Endothelial cell of umbilical vein (primary cell): ENCODE measurements around the gene TMEFF1. TPM values are rescaled to one million over a fixed set of nuclear protein-coding genes. Genes with fewer than 3 reads are reported as not detected.

Experiments
- BruUV-seq: library from RNA; stranded (reverse); fragments of 400-500 nt; replicated peaks from 2 replicates; lab custom pipeline; 2021; lab: Mats Ljungman, UMichigan
- CTCF ChIA-PET: fragments of 300-600, 350-600 bp; sonication (Branson Sonifier 250); formaldehyde crosslinking; loops from one replicate; lab custom pipeline; 2021; ENCODE audit warnings: antibody characterized with exemption, inconsistent platforms; lab: Charles Lee
- POLR2A ChIA-PET: fragments of 300-600, 350-600 bp; sonication (Branson Sonifier 250); formaldehyde crosslinking; loops from one replicate; lab custom pipeline; 2021; ENCODE audit warnings: antibody characterized with exemption, inconsistent platforms; lab: Charles Lee
- DNase-seq: peaks from one replicate; pipeline ENCODE4 v3.0.0-alpha.2; 2011; ENCODE audit warnings: low read depth, low spot score
- FAIRE-seq: peaks from 2 replicates; lab custom pipeline; 2011; peaks lifted over from hg19 to GRCh38; lab: Jason Lieb, UNC
- H2AFZ ChIP-seq: 2 replicates; pipeline ENCODE4 v1.6.0; 2012; ENCODE audit warnings: low read depth, low read length, control low read depth, inconsistent platforms
- H3K27ac ChIP-seq: 2 replicates; pipeline ENCODE4 v1.5.1; 2011; ENCODE audit warnings: low read depth, mild to moderate bottlenecking, control low read depth, low read length, moderate library complexity; ENCODE audit not compliant: insufficient read depth
- H3K27me3 ChIP-seq, 2 experiments: 2 replicates each; pipeline versions ENCODE4 v1.6.0 to v1.6.1; 2011; ENCODE audit warnings: low read length in 2 of 2, mixed read lengths in 1 of 2; ENCODE audit not compliant: control insufficient read depth in 2 of 2, insufficient read depth in 2 of 2
- H3K36me3 ChIP-seq, 2 experiments: 2 replicates in 1 of 2; 3 replicates in 1 of 2; pipeline ENCODE4 v1.5.1; 2011; ENCODE audit warnings: low read length in 2 of 2, mild to moderate bottlenecking in 1 of 2, moderate library complexity in 1 of 2; ENCODE audit not compliant: control insufficient read depth in 2 of 2, insufficient read depth in 2 of 2; ENCODE audit errors: extremely low read depth in 1 of 2
- H3K4me1 ChIP-seq: 3 replicates; pipeline ENCODE4 v1.5.1; 2011; ENCODE audit warnings: mild to moderate bottlenecking, low read length; ENCODE audit not compliant: control insufficient read depth, insufficient read depth; ENCODE audit errors: extremely low read depth
- H3K4me2 ChIP-seq: 2 replicates; pipeline ENCODE4 v1.6.1; 2011; ENCODE audit warnings: low read length, control low read depth, mixed read lengths; ENCODE audit not compliant: insufficient read depth
- H3K4me3 ChIP-seq, 3 experiments: fragments of 200-600 bp in 1 of 3; sonication (generic), shearing (Covaris generic) in 1 of 3; replicated peaks in 1 of 3; 2 replicates each; pipeline ENCODE4 v1.5.1; 2011 to 2016; ENCODE audit warnings: control low read depth in 3 of 3, low read length in 3 of 3, mild to moderate bottlenecking in 2 of 3, inconsistent platforms in 1 of 3, low read depth in 1 of 3, moderate library complexity in 1 of 3; ENCODE audit not compliant: insufficient read depth in 1 of 3
- H3K79me2 ChIP-seq: 2 replicates; pipeline ENCODE4 v1.6.0; 2012; ENCODE audit warnings: low read length, inconsistent platforms; ENCODE audit not compliant: control insufficient read depth, insufficient read depth
- H3K9ac ChIP-seq: replicated peaks from 2 replicates; pipeline ENCODE3; 2011; ENCODE audit warnings: low read length, control low read depth; ENCODE audit not compliant: insufficient read depth; ENCODE audit errors: extremely low read depth
- H3K9me1 ChIP-seq: replicated peaks from 3 replicates; pipeline ENCODE4 v1.6.0; 2011; ENCODE audit warnings: mild to moderate bottlenecking, low read length; ENCODE audit not compliant: control insufficient read depth, insufficient read depth; ENCODE audit errors: extremely low read depth
- H3K9me3 ChIP-seq: replicated peaks from 2 replicates; pipeline ENCODE4 v1.5.1; 2012; ENCODE audit warnings: low read length, inconsistent platforms; ENCODE audit not compliant: control insufficient read depth, insufficient read depth
- H4K20me1 ChIP-seq: replicated peaks from 2 replicates; pipeline ENCODE3; 2011; ENCODE audit warnings: mild to moderate bottlenecking, low read length; ENCODE audit not compliant: control insufficient read depth, insufficient read depth; ENCODE audit errors: extremely low read depth
- CTCF ChIP-seq, 2 donors: IDR thresholded peaks; 1 replicate in 1 of 2; 2 replicates in 1 of 2; pipeline ENCODE4 v1.5.1; 2011; ENCODE audit warnings: low read length in 2 of 2, mild to moderate bottlenecking in 2 of 2, moderate library complexity in 2 of 2, control low read depth in 1 of 2, inconsistent platforms in 1 of 2, low read depth in 1 of 2; ENCODE audit not compliant: insufficient read depth in 1 of 2; ENCODE audit errors: extremely low read depth in 1 of 2
- EZH2 ChIP-seq: IDR thresholded peaks from 2 replicates; pipeline ENCODE4 v1.6.1; 2012; ENCODE audit warnings: borderline replicate concordance, low read depth, mild to moderate bottlenecking, moderate library complexity, low read length, inconsistent platforms; ENCODE audit not compliant: severe bottlenecking
- FOS ChIP-seq: IDR thresholded peaks from 2 replicates; pipeline ENCODE4 v1.6.1; 2011; ENCODE audit warnings: mild to moderate bottlenecking, low read length, moderate library complexity, borderline replicate concordance; ENCODE audit not compliant: insufficient read depth
- GATA2 ChIP-seq: IDR thresholded peaks from 2 replicates; pipeline ENCODE4 v1.7.0; 2011; ENCODE audit warnings: low read depth, mild to moderate bottlenecking, moderate library complexity, mixed read lengths, low read length; ENCODE audit not compliant: insufficient read length, insufficient read depth
- JUN ChIP-seq: IDR thresholded peaks from 2 replicates; pipeline ENCODE4 v1.6.1; 2011; ENCODE audit warnings: borderline replicate concordance, low read depth; ENCODE audit not compliant: insufficient read length, insufficient read depth
- MAX ChIP-seq: IDR thresholded peaks from 2 replicates; pipeline ENCODE4 v1.6.1; 2011; ENCODE audit not compliant: insufficient read depth, insufficient read length
- POLR2AphosphoS5 ChIP-seq: IDR thresholded peaks from 2 replicates; pipeline ENCODE4 v1.6.1; 2012; ENCODE audit warnings: low read depth, mild to moderate bottlenecking, control low read depth, low read length, moderate library complexity; ENCODE audit not compliant: insufficient read depth
- dilution Hi-C: fragments of 300-500 bp; cut with MboI; formaldehyde crosslinking; loops from one replicate; pipeline ENCODE4 v1.15.0; 2019; ENCODE audit warnings: low sequenced_read_pairs; ENCODE audit not compliant: extremely low pct_ligation_motif_present
- intact Hi-C: fragments of 100-400 bp; cut with micrococcal nuclease; formaldehyde crosslinking; loops from one replicate; pipeline ENCODE4 v1.10.0; 2022
- polyA plus RNA-seq, 4 experiments: library from polyadenylated mRNA; depleted of rRNA in 3 of 4; stranded (reverse) in 3 of 4; unstranded in 1 of 4; fragments of >200 nt; gene quantifications; 2 replicates each; pipeline versions ENCODE4 v1.2.1 to v1.2.3, GENCODE V29; 2011 to 2012; ENCODE audit warnings: missing spikeins in 1 of 4
- total RNA-seq: library from RNA; stranded (reverse); gene quantifications from 2 replicates; pipeline ENCODE4 v1.2.3, GENCODE V29; 2021

TMEFF1 gene
- total and polyA plus RNA-seq, 2 donors (not counting 3 experiments of a cell fraction or from before 2014, with no cell fraction given), result 3.0 to 14.6 TPM

- no peaks in the 10 kb centered on the region for H3K79me2 ChIP-seq
- H2AFZ ChIP-seq, result no peak overlapping the region
- no peak overlapping the region for H3K27ac ChIP-seq
- no TSS peak for BruUV-seq
- H3K36me3 ChIP-seq, result no peaks in the 10 kb centered on the region
- ChIA-PET CTCF (no interaction called here), POLR2A (no interaction called here)
- no peaks in the 10 kb centered on the region for H3K9me3 ChIP-seq
- H3K4me1 ChIP-seq, result no peaks in the 10 kb centered on the region
- FAIRE-seq (no peak), DNase-seq (no peak)
- H3K4me2 ChIP-seq, result no peak overlapping the region
- H4K20me1 ChIP-seq, result no peaks in the 10 kb centered on the region
- no peak overlapping the region for H3K4me3 ChIP-seq
- intact Hi-C loops (no loop called here), dilution Hi-C loops (no loop called here)
- no peak overlapping the region for H3K9ac ChIP-seq
- no peak for TF ChIP-seq CTCF (IDR thresholded peaks at IDR 0.05; ENCODE audit: extremely low read depth in 1 of 2, insufficient read depth in 1 of 2, low read depth in 1 of 2, low read length in 2 of 2)
- TF ChIP-seq EZH2, result no peak
- TF ChIP-seq FOS, result no peak
- no peak for TF ChIP-seq MAX
- no peak for TF ChIP-seq JUN
- no peak for TF ChIP-seq GATA2
- no peak for TF ChIP-seq POLR2AphosphoS5
- H3K9me1 ChIP-seq, result no peaks in the 10 kb centered on the region
- H3K27me3 ChIP-seq, result no peaks in the 10 kb centered on the region
Observed at GRCh38 chr9:100623969-100624368, 151.0 kb downstream of the TMEFF1 start.
